Fibroblast of the conjunctiva (primary cell): ENCODE data around the gene ZNRF4.
"Not testable (repeated sequence)": the region's sequence is repeated elsewhere in the genome, so short reads cannot be mapped to it uniquely, and the experiment has no call there.

ENCODE experiments used
- DNase-seq: peaks from one replicate; pipeline ENCODE4 v3.0.0-alpha.2; 2010; ENCODE audit warnings: low read depth

ZNRF4 gene, protein sequence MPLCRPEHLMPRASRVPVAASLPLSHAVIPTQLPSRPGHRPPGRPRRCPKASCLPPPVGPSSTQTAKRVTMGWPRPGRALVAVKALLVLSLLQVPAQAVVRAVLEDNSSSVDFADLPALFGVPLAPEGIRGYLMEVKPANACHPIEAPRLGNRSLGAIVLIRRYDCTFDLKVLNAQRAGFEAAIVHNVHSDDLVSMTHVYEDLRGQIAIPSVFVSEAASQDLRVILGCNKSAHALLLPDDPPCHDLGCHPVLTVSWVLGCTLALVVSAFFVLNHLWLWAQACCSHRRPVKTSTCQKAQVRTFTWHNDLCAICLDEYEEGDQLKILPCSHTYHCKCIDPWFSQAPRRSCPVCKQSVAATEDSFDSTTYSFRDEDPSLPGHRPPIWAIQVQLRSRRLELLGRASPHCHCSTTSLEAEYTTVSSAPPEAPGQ

DNA sequence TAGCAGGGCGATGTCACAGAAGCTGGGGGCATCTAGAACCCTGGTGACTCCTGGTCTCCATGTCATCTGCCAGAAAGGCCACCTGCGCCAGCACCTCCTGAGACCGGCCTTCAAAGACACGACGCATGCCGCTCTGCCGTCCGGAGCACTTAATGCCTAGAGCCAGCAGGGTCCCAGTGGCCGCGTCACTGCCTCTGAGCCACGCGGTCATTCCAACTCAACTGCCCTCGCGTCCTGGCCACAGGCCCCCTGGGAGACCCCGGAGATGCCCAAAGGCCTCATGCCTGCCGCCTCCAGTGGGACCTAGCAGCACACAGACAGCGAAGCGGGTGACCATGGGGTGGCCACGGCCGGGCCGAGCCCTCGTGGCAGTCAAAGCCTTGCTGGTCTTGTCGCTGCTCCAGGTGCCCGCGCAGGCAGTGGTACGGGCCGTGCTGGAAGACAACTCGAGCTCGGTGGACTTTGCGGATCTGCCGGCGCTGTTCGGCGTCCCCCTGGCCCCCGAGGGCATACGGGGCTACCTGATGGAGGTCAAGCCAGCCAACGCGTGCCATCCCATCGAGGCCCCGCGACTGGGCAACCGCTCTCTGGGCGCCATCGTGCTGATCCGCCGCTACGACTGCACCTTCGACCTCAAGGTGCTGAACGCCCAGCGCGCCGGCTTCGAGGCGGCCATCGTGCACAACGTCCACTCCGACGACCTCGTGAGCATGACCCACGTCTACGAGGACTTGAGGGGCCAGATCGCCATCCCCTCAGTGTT is at the start of gene ZNRF4:
Gene ZNRF4, plus strand, starts transcription at position 51 of the 763 bp plus-strand sequence. Its CDS starts 75 bp downstream, at position 126.
- no peak for DNase-seq

DNA sequence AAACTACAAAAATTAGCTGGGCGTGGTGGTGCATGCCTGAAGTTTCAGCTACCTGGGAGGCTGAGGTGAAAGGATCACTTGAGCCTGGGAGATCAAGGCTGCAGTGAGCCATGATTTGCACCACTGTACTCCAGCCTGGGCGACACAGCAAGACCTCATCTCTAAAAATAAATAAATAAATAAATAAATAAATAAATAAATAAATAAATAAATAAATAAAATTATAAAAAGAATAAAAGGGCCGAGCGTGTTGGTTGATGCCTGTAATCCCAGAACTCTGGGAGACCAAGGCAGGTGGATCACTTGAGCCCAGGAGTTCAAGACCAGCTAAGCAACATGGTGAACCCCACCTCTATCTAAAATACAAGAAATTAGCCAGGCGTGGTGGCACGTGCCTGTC is 49.0 kb upstream of the ZNRF4 start:
- DNase-seq: not testable (repeated sequence)

DNA sequence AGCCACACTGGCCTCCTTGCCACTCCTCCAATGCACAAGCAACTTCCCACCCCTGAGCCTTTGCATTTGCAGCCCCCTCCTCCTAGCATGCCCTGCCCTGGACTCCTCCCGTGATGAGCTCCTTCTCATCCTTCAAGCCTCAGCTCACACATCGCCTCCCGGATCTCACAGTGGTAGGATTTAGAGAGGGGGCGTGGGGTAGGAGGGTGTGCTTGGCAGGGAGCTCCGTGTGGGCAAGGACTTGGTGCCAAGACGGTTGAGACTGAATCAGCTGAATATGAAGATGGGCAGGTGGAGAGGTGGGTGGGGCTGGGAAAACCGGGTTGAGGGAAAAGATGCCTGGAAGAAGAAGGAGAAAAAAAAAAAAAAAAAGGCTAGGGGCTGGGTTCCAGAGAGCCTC is 48.4 kb upstream of the ZNRF4 start:
- DNase-seq: no peak

DNA sequence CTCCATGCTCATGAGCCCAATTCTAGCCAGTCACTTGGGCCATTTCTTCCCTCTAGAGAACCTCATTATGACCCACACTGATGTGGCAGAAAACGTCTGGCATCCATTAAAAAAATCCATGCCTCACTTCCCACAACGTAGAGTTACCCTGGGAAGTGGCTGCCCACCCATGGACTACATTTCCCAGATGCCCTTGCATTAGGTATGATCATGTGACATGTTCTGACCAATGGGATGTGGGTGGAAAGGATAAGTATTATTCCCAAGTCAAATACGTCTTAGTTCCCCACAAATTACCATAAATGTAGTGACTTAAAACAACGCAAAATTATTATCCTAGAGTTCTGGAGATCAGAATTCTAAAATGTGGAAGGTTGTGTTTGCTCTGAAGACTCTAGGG is 47.9 kb upstream of the ZNRF4 start:
- DNase-seq: no peak

DNA sequence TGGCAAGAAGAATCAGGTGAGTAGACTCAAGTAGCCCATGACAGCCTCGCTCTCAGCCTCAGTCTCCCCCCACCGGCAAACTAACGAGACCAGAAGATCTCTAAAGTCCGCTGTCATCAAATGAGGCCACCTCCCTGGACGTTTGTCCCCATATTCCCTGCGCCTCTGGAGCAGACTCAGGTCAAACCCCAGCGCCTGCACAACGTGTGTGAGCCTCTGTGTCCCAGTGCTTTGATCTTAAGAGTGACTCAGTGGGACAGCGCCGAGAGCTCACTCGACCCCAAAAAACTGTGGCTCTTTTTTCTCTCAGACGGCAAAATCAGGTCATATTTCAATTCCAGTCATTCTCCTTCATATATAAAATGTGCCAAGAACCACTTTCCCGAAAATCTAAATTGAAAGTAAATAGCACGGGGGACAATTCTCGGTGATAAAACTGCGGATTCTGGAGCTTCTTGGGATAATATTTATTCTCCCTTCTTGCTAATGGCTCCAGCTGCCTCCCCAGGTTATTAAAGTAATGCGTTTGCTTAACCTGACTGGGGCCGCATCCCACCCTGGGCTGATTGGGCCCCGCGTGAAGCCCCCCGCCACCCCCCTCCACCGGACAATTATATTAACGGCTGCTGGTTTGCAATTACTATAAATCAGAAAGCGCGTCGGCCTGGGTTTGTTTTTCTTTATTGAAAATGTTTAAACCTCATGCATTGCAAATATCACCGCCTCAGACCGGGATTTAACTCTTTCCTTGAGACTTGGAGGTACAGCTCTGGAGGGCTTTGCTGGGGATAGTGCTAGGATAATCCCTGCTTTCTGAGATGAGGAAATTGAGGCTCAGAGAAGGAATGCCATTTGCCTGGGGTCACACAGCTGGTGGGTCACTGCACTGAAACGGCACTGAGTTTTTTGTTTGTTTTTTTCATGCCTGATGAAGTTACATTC is 37.5 kb upstream of the ZNRF4 start:
- DNase-seq: no peak

DNA sequence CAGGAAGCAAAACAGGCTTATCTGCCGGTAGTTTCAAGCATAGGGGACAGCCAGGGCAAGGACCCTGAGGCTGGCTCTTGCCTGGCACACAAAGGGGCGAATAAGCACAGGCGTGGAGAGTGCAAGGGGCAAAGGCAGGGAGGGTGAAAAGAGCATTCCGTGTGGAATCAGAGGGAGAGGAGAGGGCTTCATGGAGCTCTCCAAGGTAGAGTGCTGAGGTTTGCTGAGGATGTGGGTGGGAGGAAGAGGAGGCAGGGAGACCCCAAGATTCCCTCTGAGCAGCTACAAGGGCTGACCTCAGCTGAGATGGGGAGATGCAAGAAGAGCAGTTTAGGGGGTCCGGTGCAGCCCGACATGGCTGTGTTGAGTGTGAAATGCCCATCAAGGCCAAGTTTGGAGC is 36.5 kb upstream of the ZNRF4 start:
- no peak for DNase-seq

DNA sequence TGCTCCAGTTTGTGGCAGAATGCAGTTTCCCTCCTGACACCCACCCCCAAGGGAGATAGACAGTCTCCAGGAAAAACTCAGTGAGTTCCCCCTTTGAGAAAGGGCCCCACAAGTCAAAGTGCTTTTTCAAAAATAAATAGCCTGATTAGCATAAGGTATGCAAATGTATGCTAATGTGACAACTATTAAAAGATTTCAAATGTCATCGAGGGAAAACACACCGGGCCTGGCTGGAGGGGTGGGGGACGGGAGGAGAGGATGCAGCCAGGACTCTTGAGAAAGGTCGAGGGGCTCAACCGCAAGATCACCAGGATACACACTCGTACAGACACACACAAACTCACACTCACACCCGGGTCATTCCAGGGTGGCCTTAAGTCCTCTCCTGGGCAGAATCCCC is 34.3 kb upstream of the ZNRF4 start:
- no peak for DNase-seq

DNA sequence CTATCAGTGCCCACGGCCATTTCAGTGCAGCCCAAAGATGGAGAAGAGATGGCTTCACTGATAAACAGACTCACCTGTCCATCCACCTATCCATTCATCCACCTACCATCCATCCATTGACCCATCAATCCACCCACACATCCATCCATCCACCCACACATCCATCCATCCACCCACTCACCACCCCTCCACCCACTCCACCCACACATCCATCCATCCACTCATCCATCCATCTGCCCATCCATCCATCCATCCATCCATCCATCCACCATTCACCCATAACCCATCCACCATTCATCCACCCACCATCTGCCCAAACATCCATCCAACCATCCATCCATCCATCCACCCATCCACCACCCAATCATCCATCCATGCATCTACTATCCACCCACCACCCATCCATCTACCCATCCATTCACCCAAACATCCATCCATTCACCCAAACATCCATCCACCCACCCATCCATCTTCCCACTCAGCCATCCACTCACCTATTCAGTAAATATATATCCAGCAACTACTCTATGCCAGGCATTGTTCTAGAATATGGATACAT is 31.6 kb upstream of the ZNRF4 start:
- DNase-seq: no peak

DNA sequence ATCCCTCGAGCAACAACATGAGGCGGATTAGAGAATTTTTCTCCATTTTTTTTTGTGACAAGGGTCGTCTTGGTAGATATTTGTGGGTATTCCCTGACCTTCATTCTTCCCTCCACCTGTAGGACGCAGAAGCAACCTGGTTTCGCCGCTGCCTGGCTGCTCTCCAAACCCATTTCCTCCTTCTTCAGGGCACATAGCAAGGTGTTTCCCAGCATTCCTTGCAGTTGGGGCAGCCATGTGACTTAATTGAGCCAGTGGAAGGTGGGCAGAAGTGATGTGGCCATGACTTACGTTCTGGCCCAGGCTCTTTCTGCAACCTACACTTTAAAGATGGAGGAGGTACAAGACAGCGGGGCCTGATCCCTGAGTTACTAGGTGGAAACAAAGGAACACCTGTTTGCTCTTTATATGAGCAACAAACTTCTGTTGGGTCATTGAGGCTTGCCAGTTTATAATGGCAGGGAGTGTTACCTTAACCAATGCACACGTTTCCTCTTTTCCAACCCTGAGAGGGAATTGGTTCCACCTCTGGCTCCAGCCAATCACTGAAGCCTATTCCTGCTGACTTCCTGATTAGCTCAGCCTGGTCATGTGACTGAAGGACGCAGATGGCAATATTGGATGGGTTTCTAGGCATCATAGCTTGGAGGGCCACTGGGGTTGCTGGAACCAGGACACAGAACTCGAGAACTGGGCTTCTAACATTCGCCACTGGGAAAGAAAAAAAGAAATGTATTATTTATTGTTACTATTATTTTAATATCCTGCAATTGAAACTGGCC is 30.8 kb upstream of the ZNRF4 start:
- DNase-seq: no peak

DNA sequence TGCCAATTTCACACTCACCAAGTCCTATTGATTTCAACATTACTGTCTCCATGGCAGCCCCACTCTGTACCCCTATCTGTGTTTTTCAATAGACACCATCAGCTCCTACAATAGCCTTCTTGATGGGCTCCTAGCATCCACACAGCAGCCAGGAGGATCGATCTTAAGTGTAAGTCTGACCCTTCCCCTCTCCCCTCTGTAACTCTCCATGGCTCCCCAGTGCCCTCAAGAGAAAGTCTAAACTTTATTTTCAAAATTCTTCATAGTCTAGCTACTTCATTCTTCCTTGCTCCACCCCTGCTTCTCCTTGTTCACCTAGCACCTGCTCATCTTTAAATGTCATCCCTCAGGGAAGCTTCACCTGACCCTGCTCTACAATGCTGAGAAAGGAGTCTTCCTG is 30.0 kb upstream of the ZNRF4 start:
- DNase-seq: no peak

DNA sequence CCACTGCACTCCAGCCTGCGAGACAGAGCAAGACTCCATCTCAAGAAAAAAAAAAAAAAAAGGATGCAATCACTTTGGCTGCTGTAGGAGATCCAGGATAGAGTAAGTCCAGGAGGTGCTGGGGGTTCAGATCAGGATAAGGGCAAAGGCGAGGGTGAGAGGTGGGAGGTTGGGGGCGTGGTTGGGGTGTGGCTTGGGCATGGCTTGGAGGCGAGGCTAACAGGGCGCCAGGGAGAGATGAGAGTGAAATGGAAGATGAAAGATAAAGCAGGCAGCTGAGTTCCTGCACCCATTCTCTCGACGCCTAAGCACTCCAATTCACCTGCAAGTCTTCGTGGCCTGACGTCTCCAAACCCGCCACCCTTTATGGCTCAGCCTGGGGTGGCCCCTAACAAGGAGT is 25.0 kb upstream of the ZNRF4 start:
- DNase-seq: no peak

DNA sequence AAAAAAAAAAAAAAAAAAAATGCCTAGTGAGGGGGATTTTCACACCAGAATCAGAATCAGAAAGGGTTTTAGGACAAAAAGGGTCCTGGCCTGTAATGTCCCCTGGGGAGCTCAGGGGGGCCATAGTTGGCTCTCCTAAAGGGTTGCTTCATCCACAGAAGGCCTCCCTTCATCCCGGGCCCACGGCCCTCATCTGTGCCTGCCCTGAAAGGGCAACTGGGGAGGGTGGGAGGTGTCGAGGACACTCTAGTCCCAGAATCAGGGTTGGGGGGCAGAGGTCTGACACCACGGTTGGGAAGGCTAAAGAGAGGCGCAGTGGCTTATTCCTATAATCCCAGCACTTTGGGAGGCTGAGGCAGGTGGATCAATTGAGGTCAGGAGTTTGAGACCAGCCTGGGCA is 22.5 kb upstream of the ZNRF4 start:
- DNase-seq: no peak

DNA sequence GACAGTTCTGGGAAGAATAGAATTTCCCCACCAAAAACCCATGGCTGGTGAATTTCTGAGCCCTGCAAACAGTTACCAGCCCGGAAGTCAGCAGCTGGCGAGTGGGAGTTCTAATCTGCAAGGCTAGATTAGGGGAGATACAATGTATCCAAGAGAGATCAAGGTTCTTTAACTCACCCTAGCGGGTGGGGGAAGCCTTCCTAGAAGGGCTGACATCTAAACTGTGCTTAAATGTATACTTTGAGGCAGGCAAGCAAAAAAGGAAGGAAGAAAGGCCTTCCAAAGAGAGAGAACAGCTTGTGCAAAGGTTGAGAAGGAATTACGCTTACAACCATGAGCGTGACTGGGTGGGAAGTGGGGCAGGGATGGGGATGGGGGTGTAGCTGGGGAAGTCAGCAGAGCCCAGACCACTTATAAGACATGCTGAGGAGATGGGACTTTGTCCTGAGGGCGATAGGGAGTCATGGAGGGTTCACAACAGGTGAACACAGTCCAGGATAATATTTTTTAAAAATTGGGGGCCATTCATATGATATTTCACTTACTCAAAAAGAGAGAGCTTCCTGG is 20.8 kb upstream of the ZNRF4 start:
- no peak for DNase-seq

DNA sequence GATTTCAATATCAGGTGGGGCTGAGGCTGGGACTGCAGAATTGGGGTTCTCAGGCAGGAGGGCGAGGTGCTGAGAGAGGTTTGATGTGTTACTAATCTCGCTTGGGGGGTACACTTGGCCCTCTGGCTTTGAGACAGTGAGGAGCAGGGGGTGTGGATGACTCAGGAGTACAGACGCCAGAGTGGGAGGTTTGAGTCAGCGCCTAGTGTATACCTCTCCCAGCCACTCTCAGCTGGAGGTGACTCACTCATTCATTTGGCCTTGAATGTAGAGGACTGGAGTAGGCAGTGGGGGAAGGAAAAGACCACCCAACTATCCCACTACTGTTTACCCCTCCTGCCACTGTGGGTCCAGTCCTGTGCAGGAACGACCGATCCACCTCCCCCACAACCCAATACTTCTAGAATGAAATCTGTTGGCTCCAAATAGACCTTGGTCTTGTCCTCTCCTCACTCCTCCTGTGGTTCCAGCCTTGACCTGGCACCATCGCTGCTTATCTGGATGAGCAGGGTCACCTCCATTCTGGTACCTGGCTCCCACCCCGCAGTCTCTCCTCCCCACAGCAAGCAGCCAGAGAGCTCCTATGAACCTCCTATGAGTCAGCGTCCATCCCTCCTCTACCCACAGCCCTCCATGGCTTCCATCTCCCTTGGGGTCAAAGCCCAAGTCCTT is 20.1 kb upstream of the ZNRF4 start:
- peak; percentile 34 for DNase-seq

DNA sequence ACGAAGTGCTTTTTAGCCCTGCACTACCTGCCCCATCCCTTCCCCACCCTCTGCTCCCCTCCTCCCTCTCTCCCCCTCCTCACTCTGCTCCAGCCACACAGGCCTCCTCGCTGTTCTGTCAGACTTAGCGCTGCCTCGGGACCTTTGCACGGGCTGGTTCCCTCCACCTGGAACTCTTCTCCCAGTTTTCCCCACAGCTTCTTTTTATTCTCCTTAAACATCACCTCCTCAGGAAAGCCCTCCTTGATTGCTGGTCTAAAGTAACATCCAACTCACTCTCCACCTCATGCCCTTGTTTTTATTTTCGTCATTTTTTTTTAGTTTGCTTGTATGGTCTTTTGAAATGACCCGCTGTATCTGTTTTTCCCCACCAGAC is 19.6 kb upstream of the ZNRF4 start:
- DNase-seq: no peak

DNA sequence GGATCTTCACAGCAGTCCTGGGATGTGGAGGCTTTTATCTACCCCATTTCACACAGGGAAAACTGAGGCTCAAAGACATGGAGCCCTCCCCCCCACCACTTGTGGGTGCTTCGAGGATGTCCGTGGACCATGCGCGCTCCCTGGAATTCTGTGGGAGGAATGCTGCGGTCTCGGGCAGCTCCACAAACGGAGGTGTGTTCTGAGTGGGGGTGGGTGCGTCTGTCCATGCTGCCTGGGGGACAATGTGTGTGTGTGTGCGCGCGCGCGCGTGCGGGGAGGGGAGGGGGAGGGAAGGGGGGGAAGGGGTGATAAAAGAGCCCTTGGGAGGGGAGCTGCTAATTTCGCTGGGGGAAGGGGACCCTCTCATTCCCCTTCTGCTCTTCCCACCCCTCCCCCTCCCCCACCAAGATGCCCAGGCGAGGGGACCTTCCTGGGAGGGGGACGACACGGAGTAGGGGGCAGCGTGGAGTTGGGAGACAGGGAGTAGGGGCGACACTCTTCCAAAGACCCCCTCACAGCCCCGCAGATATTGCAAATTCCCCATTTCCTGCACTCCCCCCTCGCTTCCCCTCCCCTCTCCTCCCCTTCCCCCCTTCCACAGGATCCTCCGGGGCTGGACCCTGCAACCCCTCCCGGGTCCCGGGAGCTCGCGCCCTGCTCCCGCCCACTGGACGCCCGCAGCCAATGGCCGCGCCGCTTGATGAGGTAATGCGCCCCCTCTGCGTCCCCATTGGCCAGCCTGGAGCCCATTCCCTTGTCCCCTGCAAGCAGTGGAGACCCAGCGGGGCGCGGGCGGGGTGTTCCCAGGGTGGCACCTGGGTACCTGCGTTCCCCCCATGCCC is 18.9 kb upstream of the ZNRF4 start:
- no peak for DNase-seq

DNA sequence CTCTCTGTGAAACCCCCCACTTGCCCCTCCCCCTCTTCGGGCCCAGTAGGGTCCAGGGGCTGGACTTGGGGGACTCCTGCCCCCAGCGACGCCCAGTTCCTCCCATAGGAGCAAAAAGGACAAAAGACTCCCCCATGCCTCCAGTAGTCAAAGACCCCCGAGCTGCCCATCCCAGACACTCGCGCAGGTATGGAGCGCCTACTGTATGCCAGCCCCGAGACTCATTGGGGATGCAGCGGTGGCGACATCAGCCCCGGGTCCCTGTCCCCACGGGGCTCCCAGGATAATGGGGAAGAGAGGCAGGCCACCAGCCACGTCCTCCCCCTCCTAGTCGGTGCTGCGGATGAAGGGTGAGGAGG is 18.3 kb upstream of the ZNRF4 start:
- DNase-seq: no peak

DNA sequence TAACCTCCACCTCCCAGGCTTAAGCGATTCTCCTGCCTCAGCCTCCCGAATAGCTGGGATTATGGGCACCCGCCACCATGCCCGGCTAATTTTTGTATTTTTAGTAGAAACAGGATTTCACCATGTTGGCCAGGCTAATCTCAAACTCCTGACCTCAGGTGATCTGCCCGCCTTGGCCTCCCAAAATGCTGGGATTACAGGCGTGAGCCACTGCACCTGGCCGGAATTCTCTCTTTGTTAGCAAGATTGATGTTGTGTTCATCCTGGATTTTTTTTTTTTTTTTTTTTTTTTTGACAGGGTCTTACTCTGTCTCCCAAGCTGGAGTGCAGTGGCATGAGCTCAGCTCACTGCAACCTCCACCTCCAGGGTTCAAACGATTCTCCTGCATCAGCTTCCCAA is 16.5 kb upstream of the ZNRF4 start:
- not testable (repeated sequence) for DNase-seq

DNA sequence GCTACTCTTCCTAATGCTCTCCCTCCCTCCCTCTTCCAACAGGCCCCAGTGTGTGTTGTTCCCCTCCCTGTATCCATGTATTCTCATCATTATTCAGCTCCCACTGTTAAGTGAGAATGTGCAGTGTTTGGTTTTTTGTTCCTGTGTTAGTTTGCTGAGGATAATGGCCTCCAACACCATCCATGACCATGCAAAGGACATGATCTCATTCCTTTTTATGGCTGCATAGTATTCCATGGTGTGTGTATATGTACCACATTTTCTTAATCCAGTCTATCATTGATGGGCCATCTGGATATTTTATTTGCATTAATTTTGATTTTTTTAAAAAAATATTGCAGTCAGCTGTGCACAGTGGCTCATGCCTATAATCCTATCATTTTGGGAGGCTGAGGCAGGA is 15.8 kb upstream of the ZNRF4 start:
- DNase-seq: no peak

DNA sequence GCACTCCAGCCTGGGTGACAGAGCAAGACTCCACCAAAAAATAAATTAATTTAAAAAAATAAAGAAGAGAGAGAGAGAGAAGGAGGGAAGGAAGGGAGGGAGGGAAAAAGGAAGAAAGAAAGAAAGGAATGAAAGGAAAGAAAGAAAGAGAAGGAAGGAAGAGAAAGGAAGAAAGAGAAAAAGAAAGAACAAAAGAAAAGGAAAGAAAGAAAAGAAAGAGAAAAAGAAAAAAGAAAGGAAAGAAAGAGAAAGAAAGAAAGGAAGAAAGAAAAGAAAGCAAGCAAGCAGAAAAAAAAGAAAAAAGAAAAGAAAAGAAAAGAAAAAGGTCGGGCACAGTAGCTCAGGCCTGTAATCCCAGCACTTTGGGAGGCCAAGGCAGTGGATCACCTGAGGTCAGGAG is 14.9 kb upstream of the ZNRF4 start:
- DNase-seq: no peak
